ENCODE measurements around the gene SH3RF2.
A peak's percentile ranks its signal among the peaks of the same experiment; 100 is the strongest.
"Not testable (repeated sequence)": the region's sequence is repeated elsewhere in the genome, so short reads cannot be mapped to it uniquely, and the experiment has no call there.

The SH3RF2 gene

DNA sequence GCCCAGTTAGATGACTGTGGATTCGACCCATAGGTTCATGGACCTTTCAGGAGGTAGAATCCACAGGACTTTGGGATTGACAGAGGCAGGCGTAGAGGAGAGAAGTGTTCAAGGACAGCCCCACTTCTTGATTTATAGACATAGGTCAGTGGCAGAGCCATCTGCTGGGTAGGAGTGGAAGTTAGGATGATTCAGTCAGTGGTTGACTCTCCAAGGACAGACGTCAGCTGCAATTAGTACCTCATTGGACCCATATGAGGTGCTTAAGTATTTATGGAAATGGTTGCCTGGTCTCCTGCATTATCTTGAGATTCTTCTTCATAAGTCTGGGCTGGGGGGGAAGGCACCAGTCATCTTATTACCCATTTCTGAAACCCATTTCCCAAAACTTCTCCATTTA lies 70.9 kb downstream of the SH3RF2 start:
- Histone ChIP-seq H3K4me2 (ENCODE audit: low read length) (no peak overlapping the region), H3K36me3 (replicated peaks; ENCODE audit: low read depth, low read length) (no peaks in the 10 kb centered on the region), H3K9ac (ENCODE audit: low read length) (no peak overlapping the region), H3K27ac (ENCODE audit: low read length) (no peak overlapping the region), H4K20me1 (ENCODE audit: insufficient read depth, low read length) (no peaks in the 10 kb centered on the region), H2AFZ (ENCODE audit: low read depth, low read length) (no peak overlapping the region), H3K27me3 (ENCODE audit: low read depth, low read length) (no peaks in the 10 kb centered on the region), H3K79me2 (ENCODE audit: low read length) (no peaks in the 10 kb centered on the region), H3K4me3 (ENCODE audit: low read length) (no peak overlapping the region), H3K4me1 (ENCODE audit: low read length) (peaks cover 19% of the 10 kb centered on the region), H3K9me3 (ENCODE audit: insufficient read depth, low read length) (no peaks in the 10 kb centered on the region)
- TF ChIP-seq CTCF (IDR thresholded peaks at IDR 0.05; ENCODE audit: low read depth, low read length) (peak; percentile 16; the same call in 1 of the 2 replicates), EZH2phosphoT487 (IDR thresholded peaks at IDR 0.05; ENCODE audit: low read depth) (no peak)

DNA sequence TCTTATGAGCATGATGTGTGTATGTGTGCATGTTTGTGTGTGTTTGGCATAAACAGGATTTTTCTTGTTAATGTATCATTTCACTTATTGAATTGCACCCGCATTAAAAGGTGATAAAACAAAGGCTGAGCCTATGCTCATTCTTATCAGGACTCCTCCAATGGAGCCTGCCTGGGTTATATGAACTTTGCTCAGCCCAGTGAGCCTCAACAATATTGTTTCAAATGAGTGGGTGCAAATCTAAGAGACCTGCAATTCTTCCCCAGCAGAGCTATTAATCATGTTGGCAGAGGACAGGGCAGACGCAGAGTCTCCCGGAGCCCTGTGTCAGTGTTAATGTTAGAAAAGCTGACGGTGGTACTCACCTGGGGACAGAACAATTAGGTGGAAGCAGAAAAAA lies 71.6 kb downstream of the SH3RF2 start:
- Histone ChIP-seq H2AFZ (ENCODE audit: low read depth, low read length) (no peak overlapping the region), H3K9ac (ENCODE audit: low read length) (no peak overlapping the region), H3K36me3 (replicated peaks; ENCODE audit: low read depth, low read length) (no peaks in the 10 kb centered on the region), H3K27me3 (ENCODE audit: low read depth, low read length) (no peaks in the 10 kb centered on the region), H3K4me3 (ENCODE audit: low read length) (no peak overlapping the region), H4K20me1 (ENCODE audit: insufficient read depth, low read length) (no peaks in the 10 kb centered on the region), H3K27ac (ENCODE audit: low read length) (no peak overlapping the region), H3K9me3 (ENCODE audit: insufficient read depth, low read length) (no peaks in the 10 kb centered on the region), H3K79me2 (ENCODE audit: low read length) (no peaks in the 10 kb centered on the region), H3K4me2 (ENCODE audit: low read length) (no peak overlapping the region), H3K4me1 (ENCODE audit: low read length) (peaks cover 19% of the 10 kb centered on the region)
- no peak for TF ChIP-seq EZH2phosphoT487 (IDR thresholded peaks at IDR 0.05; ENCODE audit: low read depth)
- no peak for TF ChIP-seq CTCF (IDR thresholded peaks at IDR 0.05; ENCODE audit: low read depth, low read length)

GRCh38 chr5:146009020-146009419 lies 72.6 kb downstream of the SH3RF2 start:
- Histone ChIP-seq H3K27me3 (ENCODE audit: low read depth, low read length) (no peaks in the 10 kb centered on the region), H3K9ac (ENCODE audit: low read length) (no peak overlapping the region), H3K9me3 (ENCODE audit: insufficient read depth, low read length) (no peaks in the 10 kb centered on the region), H3K27ac (ENCODE audit: low read length) (no peak overlapping the region), H3K4me2 (ENCODE audit: low read length) (no peak overlapping the region), H3K36me3 (replicated peaks; ENCODE audit: low read depth, low read length) (no peaks in the 10 kb centered on the region), H3K4me1 (ENCODE audit: low read length) (peaks cover 19% of the 10 kb centered on the region), H3K4me3 (ENCODE audit: low read length) (no peak overlapping the region), H2AFZ (ENCODE audit: low read depth, low read length) (no peak overlapping the region), H3K79me2 (ENCODE audit: low read length) (no peaks in the 10 kb centered on the region), H4K20me1 (ENCODE audit: insufficient read depth, low read length) (no peaks in the 10 kb centered on the region)
- no peak for TF ChIP-seq EZH2phosphoT487 (IDR thresholded peaks at IDR 0.05; ENCODE audit: low read depth)
- TF ChIP-seq CTCF (IDR thresholded peaks at IDR 0.05; ENCODE audit: low read depth, low read length), result no peak

GRCh38 chr5:146010447-146010846 lies 74.1 kb downstream of the SH3RF2 start:
- H3K4me2 ChIP-seq (ENCODE audit: low read length); H4K20me1 ChIP-seq (ENCODE audit: insufficient read depth, low read length); H3K4me3 ChIP-seq (ENCODE audit: low read length); H2AFZ ChIP-seq (ENCODE audit: low read depth, low read length); H3K27ac ChIP-seq (ENCODE audit: low read length); H3K36me3 ChIP-seq (replicated peaks; ENCODE audit: low read depth, low read length); H3K9ac ChIP-seq (ENCODE audit: low read length); H3K27me3 ChIP-seq (ENCODE audit: low read depth, low read length); H3K79me2 ChIP-seq (ENCODE audit: low read length); H3K9me3 ChIP-seq (ENCODE audit: insufficient read depth, low read length): not testable (repeated sequence)
- H3K4me1 ChIP-seq (ENCODE audit: low read length), result peaks cover 15% of the 10 kb centered on the region

DNA sequence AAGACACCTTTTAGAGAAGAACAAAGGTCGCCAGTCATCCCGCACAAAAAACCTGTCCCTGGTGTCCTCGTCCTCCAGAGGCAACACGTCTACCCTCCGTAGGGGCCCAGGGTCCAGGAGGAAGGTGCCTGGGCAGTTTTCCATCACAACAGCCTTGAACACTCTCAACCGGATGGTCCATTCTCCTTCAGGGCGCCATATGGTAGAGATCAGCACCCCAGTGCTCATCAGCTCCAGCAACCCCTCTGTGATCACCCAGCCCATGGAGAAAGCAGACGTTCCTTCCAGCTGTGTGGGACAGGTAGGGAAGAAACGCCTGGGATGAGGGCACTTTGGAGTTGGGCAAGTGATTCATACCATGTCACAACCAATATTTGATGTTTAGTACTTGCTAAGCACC lies 77.4 kb downstream of the SH3RF2 start:
- no peak for TF ChIP-seq EZH2phosphoT487 (IDR thresholded peaks at IDR 0.05; ENCODE audit: low read depth)
- TF ChIP-seq CTCF (IDR thresholded peaks at IDR 0.05; ENCODE audit: low read depth, low read length), result no peak
- Histone ChIP-seq H3K9ac (ENCODE audit: low read length) (no peak overlapping the region), H4K20me1 (ENCODE audit: insufficient read depth, low read length) (no peaks in the 10 kb centered on the region), H2AFZ (ENCODE audit: low read depth, low read length) (no peak overlapping the region), H3K4me3 (ENCODE audit: low read length) (no peak overlapping the region), H3K27me3 (ENCODE audit: low read depth, low read length) (no peaks in the 10 kb centered on the region), H3K4me1 (ENCODE audit: low read length) (no peaks in the 10 kb centered on the region), H3K9me3 (ENCODE audit: insufficient read depth, low read length) (no peaks in the 10 kb centered on the region), H3K36me3 (replicated peaks; ENCODE audit: low read depth, low read length) (no peaks in the 10 kb centered on the region), H3K27ac (ENCODE audit: low read length) (no peak overlapping the region), H3K79me2 (ENCODE audit: low read length) (no peaks in the 10 kb centered on the region), H3K4me2 (ENCODE audit: low read length) (no peak overlapping the region)
